Right hindlimb (tissue), 1 donor: Measurements from ENCODE around the gene EHBP1.

Experiments
- DNase-seq: peaks from one replicate; pipeline ENCODE4 v3.0.0-alpha.2; 2018

The EHBP1 gene

DNA sequence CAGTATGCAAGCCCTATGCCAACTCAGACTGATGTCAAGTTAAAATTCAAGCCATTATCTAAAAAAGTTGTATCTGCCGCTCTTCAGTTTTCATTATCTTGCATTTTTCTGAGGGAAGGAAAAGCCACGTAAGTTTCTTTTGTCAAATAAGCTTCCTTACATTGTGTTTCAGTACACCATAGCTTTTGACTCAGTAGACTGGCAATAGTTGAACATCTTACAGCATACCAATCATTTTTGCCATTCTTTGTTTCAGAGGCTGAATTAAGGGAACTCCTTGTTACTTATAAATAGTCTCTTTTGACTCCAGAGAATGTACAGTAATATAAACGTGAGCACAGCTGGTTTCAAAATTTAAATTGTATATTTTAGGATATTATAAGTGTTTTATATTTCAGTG lies 120.6 kb downstream of the EHBP1 start:
- no peak for DNase-seq

DNA sequence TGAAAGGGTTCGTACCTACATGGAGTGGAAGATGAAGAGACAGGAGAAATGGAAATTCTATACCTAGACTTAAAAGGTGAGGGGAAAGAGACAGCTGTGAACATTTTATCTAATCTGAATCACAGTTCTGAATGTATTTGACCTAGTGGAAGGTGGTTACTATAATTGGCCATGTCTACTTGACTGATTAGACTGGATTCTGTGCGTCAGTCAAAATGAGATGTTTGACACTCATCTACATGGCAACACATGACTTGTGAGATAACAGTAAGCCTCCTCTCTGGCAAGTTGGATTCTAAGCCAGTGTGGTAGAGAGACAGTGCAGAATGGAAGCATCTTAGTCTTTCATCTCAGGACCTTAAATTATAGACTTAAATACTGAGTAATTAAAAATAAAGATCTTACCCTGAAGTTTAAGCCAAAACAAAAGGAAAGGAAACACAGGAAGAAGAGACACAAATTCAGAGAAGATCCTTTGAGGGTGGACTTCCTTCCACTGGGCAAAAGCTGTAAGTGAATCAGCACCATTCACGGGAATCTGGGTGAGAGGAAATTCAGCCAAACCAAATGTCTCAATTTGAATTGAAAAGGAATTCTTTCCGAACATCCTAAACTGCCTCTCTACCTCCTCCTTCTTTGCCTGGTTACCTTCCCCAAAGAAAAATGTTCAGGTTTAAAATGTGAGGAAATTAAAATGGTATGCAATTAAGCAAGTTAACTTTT lies 121.6 kb downstream of the EHBP1 start:
- DNase-seq: no peak

DNA sequence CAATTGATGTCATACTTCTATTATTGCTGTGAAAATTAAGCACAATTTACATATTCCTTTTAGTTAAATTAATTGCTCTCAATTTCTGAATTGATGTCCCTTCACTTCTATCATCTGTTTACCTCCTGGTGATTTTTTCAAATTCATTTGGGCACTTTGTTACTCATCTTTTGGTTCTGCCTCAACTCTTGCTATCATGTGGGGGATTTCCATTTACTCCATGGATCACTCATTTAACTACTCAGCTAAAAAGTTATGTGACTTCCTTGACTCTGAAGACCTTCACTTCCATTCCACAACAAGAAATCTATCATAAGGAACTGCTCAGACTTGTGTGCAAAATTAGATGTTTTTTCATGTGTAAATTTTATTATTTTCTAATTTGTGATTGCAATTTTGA lies 126.2 kb downstream of the EHBP1 start:
- DNase-seq: no peak

DNA sequence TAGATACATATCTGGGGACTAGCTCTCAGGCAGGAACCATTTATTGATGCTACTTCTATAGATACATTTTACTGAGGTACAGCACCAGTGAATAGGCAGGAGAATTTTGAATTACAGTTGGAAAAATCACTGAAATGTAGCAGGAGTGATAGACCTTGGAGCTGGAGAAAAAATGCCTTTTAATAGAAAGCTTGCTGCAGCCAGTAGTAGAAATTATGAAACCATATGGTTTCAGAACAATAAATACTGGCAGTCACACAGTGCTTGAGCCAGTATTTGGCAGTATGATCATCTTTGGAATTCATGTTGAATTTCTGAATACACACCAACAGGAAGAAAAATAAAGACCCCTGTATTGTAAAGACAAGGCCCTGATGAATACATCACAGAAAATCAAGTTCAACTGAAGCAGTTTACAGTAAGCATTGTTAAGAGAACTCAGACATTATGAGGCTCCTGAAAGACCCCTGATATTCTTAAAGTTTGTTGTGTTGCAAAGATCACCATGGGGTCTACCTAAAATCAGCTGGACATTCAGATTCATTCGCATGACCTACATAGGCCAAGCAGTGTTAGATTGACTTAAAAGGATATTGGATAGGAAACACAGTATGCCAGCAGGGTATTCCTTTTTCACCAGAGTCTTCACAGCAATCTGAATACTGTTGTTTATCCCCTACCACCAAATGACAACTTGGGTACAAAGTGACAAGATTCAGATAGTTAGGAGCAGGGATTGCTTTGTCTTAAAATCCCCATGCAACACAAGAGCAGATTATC lies 139.0 kb downstream of the EHBP1 start:
- no peak for DNase-seq

DNA sequence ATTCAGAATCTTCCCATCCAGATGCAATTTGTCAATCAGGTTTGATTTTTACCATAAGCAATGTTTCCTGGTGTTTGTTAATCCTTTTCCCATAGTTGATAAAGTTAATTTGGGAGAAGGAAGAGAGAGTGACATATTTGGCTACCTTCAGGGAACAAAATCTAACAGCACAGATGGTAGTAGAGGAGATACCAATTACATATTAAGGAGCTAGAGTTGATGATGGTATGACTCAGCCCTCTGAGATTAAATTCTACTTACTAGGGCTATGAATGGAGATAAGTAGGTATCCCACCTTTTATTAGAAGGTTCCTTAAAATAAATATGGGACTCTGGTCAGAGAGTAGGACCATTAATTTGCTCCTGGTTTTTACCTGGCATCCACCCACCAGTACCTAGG lies 139.7 kb downstream of the EHBP1 start:
- DNase-seq: no peak

DNA sequence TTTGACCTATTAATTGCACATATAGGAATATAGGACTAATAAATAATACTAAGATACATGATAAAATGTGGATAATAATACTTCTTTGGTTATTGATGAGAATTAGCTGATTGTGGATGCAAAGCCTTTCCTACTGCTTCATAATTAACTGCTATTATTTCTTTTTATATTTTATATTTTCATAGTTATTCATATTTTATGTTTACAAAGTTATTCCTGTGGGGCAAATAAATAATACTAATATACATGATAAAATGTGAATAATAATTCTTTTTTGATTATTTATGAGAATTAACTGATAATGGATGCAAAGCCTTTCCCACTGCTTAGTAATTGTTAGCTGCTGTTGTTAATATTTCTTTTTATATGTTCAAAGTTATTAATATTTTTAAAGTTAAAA lies 146.7 kb downstream of the EHBP1 start:
- no peak for DNase-seq

DNA sequence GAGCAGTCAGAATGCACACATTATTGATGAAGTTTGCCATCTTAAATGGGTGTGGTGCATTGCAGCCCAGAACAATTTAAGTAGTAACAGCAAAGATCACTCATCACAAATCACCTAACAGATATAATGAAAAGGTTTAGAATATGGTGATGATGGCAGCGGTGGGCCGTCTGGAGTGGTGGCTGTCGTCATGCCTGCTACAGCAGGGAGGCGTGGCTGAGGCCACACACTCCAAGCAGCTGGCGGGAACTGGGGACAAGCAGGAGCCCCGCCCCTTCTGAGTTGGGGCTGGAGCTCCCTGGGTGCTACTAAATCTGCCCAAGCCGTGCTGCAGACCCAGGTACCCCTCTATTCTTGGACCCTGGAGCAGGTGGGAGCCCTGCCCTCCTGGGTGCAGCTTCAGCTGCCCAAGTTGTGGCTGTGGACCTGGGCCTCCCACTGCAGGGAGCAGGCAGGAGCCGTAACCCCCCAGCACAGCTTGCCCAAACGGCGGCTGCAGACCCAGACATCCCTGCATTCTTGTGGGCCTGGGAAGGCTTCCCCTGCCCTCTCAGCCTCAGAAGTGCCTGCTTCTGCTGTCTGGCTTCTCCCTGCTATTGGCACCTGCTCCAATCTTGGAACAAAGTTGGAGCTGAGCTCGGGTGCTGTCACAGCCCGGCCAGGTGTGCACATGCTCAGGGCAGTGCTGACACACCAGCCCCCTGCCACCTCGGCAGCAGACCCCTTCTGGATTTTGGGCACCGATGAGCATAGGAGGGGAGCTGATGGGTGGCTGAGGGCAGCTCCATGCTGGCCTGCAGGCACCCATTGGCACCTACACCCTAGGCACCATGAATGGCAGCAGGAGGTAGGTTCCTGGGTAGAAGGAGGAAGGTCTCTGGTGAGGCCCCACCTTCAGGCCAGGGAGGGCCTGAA lies 149.3 kb downstream of the EHBP1 start:
- no peak for DNase-seq

DNA sequence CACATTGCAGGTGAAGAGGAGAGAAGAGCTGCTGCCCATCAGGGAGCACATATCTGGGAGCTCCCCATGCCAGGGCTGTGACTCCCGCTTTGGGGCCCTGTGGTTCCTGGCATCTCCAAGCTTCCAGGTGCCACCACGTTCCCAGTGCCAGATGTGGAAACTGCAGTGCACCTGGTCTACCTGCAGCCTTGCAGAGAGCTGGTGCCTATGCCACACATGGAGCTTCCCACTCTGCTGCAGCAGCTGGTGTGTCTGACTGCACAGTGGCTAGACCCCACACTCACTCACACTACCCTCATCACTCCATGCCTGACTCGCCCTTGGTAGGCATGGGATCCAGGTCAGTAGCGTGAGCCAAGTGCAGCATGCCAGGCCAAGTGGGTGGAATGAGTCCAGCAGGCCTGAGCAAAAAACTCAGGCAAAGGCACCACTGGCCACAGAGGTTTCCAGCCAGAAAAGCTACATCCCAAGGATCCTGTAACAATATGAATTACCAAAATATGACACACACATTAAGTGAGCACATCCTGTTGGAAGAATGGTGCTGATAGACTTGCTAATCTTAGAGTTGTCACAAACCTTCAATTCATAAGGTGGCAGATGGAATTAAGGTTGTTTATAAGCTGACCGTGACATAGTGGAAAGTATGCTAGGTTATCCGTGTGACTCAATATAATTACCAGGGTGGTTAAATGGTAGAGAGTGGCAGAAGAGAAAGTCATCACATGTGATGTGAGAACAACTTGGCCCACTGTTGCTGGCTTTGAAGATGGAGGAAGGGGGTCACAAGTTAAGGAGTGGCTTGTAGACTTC lies 150.9 kb downstream of the EHBP1 start:
- no peak for DNase-seq

DNA sequence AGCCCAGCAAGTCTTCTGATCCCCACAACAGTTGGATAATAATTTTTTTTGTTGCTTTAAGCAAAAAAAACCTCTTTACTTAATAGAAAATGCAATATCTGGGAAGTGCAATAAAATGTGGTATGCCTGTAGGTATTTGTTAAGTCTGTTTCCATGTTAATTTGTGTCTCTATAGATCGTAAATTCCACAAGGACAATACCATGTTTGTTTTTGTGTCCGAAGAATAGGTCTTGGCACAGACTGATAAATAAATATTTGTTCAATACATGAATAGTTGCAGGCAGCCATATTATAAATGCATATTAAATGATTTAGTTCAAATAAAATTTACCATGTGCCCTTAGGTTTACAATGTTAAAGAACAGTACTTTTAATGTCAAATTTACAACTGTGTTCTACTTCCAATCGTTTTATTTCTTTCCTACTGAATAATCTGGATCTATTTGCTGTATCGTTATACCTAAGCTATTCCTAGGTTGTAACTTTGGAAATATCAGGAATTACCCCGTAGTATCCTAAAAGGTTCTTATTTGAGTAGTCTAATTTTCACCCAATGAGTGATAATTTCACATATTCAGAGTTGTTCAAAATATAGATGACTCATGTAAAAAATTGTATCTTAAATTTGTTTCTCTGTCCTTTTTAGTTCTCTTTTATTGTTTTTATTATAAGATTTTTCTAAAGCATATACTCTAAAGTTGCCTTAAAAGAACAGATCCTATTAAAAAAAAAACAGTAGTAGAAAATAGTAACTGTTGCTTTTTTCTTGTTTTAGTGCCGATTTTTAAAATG lies 151.8 kb downstream of the EHBP1 start:
- no peak for DNase-seq

DNA sequence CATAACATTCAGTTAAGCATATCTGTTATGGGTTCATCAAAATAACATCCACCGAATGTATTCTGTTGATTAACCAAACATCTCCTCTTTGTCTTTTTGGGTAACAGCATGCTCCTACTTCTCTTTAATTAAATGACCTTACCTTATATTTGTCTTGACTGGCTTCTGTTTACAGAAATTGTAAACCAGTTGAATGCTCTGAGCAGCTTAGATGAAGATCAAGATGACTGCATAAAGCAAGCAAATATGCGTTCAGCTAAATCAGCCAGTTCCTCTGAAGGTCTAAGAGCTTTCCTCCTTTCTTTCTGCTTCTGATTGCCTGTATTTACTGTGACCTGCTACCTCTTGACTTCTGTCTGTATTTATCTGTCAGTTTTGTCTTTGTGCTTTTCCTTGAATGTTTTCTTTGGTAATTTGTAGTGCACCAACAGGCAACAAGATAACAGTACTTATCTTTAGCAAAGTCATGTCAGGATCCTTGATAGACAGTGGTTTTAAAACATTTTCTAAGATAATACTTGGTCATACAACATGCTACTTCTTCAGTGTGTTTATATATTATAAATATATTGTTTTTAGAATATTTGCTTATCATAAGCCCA lies 152.8 kb downstream of the EHBP1 start:
- no peak for DNase-seq

DNA sequence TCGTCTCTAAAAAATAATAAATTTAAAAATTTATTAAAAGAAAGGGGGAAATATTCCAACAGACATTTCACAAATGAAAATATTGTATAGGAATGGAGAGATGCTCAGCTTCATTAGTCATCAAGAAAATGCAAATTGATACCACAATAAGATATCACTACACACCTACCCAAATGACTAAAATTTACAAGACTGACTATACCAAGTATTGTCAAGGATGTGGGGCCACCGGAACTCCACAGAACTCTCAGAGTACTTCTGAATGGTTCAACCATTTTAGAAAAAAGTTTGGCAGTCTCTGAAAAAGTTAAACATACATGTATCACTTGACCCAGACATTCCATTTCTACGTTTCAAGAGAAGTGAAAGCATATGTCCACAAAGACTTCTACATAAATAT lies 163.4 kb downstream of the EHBP1 start:
- DNase-seq: no peak

DNA sequence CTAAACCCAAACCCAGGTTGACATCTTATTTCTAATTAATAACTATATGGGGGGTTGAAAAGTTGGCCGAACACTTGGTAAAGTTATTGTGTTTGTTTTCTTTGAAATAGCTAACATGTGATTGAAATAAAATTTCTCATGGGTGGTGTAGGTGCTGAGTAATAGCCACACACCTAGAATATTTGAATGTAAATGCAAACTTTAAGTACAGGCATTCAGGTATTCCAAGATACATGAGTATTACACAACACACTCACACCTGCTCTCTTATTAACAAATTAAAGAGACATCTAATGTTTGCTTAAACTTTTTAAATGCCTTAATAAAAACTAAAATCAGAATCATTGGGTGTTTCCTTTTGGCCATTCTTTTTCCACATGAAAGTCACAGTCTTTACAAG lies 165.5 kb downstream of the EHBP1 start:
- DNase-seq: no peak

DNA sequence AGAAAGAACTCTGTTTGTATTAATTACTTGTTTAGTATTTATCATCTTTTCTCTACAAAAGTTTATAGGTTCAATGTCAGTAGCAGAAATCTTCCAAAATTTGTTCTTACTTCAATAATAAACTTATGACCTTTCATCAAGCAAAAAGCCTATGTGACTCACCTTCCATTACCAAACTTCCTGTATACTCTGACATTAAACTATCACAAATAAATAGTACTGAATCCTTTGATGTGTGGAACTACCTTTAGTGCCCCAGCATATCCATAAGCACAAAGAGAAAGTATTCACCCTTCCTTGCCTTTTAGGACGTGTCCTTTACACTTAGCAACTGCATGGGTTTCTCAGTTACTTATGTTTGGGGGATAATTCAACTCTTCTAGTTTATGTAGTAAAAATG lies 166.0 kb downstream of the EHBP1 start:
- no peak for DNase-seq

DNA sequence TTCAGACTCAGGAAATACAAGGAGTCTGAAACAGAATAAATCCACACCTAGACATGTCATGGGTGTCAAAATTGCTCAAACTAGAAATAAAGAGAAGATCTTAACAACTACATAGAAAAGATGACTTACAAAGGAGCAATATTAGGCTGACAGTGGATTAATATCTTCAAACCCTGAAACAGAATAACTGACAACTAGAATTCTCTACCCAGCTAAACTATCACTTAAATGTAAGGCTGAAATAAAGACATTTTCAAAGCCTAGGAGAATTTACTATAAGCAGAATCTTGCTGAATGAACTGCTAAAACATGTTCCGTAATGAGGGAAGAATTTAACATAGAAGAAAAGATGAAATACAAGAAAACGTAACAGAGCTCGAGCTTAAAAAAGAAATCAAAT lies 168.1 kb downstream of the EHBP1 start:
- DNase-seq: no peak

DNA sequence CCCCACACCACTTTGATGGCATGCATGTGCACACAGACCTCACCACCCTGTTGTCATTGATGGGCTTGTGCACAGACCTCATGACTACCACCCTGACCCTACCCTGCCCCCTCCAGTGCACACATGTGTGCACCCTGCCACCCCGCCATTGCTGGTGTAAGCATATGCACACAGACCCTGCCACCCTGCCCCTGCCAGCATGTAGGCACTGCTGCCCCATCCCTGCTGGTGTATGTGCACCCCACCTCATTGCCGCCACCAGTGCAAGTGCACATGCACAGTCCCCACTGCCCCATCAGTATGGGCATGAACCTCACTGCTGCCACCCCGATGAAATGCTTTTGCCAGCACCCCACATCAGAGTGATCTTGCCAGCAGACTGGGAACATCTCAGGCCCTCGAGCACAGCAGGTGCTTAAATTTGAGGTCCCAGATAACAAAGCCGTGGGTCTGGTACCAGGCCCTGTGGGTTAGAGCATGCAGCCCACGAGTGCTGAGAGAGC lies 169.4 kb downstream of the EHBP1 start:
- no peak for DNase-seq

DNA sequence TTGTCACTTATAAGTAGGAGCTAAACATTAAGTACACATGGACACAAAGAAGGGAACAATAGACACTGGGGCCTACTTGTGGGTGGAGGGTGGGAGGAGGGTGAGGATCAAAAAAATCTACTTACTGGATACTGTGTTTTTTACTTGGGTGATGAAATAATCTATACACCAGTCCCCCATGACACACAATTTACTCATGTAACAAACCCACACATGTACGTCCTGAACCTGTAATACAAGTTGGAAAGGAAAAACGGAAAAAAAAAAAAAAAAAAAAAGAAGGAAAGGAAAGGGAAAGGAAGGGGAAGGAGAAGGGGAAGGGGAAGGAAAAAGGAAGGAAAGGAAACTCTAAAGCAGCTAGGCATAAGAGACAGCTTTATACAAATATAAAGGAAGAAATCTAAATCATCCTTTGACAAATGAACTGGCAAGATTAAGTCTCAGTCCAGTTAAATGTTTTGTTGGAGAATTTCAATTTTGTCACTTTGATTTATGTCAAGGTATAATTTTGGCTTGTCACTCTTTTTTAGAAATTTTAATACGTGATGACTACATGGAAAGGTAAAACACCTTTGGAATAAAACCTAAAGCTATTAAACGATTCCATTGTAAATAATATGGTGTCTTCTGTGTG lies 175.8 kb downstream of the EHBP1 start:
- no peak for DNase-seq

DNA sequence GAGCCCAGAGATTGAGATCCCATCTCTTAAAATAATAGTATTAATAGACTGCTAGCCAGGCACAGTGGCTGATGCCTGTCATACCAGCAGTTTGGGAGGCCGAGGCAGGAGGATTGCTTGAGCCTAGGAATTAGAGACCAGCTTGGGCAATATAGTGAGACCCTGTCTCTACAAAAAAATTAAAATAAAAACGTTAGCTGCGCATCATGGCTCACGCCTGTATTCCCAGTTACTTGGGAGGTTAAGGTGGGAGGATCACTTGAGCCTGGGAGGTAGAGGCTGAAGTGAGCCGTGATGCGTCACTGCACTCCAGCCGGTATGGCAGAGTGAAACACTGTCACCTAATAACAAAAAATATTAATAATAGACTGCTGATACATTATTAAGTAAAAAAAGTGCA lies 178.1 kb downstream of the EHBP1 start:
- DNase-seq: no peak

DNA sequence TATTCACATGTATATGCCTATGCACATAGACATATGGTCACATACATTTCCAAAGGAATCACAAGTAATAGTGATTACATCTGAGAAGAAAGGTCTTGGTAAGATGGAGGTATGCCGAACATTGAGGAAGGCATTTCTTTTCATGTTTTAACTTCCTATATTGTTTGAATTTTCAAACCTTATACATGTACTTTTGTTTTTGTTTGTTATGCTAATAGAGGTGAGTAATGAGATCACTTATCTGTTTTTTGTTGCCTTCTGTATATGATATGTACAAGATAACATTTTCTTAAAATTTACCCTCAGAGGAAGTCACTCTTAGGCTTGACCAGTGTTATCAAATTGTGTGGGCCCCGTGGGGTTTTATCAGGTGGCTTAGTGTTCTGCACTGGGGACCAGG lies 178.6 kb downstream of the EHBP1 start:
- DNase-seq: no peak

DNA sequence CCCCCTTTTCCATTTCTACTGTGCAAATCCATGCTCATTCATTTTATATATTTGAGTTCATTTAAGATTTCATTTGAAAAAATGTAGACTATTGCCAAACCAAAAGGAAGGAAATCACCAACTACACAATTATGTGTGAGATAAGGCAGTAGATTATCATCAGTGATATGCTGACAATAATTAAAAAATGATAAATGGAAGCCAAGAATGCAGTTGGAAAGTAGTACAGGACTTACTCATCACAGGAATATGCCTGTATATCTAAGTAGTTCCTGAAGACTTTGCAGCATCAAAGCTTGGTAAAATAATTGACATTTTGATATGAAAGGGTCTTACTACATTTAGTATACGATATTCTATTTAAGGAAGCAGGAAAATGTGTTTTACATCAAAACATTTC lies 179.0 kb downstream of the EHBP1 start:
- no peak for DNase-seq

DNA sequence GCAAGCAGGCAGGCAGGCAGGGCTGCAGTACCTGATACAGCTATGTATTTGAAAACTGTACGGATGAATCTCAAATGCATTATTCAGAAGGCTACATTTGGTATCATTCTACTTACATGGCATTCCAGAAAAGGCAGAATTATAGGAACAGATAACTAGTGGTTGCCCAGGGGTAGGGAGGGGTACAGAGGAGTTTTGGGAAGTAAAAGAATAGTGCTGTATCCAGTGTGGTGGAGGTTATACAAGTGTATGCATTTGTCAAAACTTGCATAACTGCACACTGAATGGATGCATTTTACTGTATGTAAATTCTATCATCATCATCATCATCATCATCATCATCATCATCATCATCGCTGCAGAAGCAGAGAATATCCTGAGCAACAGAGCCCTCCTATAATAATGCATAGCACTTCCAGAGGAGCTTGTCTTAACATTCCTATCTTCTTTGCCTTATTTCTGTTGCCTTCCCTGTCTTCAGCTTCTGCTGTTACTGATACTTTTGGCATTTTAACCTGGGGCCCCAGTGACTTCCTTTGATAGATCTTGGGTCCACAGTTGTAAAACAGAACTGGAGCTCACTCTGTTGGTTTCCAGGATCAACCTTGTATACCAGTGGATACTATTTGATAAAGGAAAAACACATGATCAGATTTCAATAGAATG lies 189.6 kb downstream of the EHBP1 start:
- no peak for DNase-seq
